Measurements from ENCODE around the gene ABCB10. TPM values are rescaled to one million over a fixed set of nuclear protein-coding genes. Genes with fewer than 3 reads are reported as not detected.
"Not testable (repeated sequence)": the region's sequence is repeated elsewhere in the genome, so short reads cannot be mapped to it uniquely, and the experiment has no call there.

ABCB10 gene
- total and polyA plus RNA-seq, 2 experiments from 2014 or later = 7.6 to 25.2 TPM

DNA sequence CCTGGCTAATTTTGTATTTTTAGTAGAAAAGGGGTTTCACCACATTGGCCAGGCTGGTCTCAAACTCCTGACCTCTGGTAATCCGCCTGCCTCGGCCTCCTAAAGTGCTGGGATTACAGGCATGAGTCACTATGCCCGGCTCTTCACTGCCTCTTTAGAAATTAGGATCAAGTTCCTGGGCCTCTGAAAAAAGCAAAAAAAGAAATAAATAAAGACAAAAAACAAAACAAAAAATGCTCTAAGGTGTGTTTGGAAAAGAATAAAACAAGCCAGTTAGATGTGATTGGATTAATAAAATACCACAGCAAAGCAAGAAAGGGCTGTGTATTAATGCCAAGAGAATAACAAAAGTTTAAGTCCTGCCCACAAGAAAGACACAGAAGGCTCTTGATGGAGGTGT lies 4.2 kb upstream of the ABCB10 start:
- no peaks in the 10 kb centered on the region for H3K27me3 ChIP-seq (replicated peaks; ENCODE audit: insufficient read depth)
- peaks cover 3% of the 10 kb centered on the region; the same call in 1 of the 2 replicates for H3K79me2 ChIP-seq (ENCODE audit: insufficient read depth)
- no peak overlapping the region for H3K4me3 ChIP-seq
- no peaks in the 10 kb centered on the region for H4K20me1 ChIP-seq (ENCODE audit: insufficient read depth)
- no peaks in the 10 kb centered on the region for H3K9me2 ChIP-seq (ENCODE audit: insufficient read depth)
- no peak overlapping the region for H3K9ac ChIP-seq
- in situ Hi-C loops (cut with MboI) = no loop called here
- H3K4me2 ChIP-seq (ENCODE audit: unreplicated experiment) = no peak overlapping the region
- H3F3A ChIP-seq (ENCODE audit: insufficient read depth) = no peaks in the 10 kb centered on the region
- DNase-seq = no peak
- no peaks in the 10 kb centered on the region for H3K9me3 ChIP-seq (ENCODE audit: low read depth)
- no peaks in the 10 kb centered on the region for H3K4me1 ChIP-seq (ENCODE audit: insufficient read depth)
- no peak overlapping the region for H3K27ac ChIP-seq
- no peak overlapping the region for H2AFZ ChIP-seq
- WGBS, 2 experiments (ENCODE audit: low coverage in 1 of 2, low lambda C conversion rate in 2 of 2, missing lambda C conversion rate in 2 of 2) = 78 to 85% methylated on average over 3 of the region's 3 CpGs
- H3K36me3 ChIP-seq (ENCODE audit: low read depth) = no peaks in the 10 kb centered on the region
- no peak for TF ChIP-seq EZH2phosphoT487 (IDR thresholded peaks at IDR 0.05; ENCODE audit: insufficient read depth, low read depth)
- TF ChIP-seq EZH2 (IDR thresholded peaks at IDR 0.05; ENCODE audit: insufficient read depth, poor library complexity, severe bottlenecking) = no peak

DNA sequence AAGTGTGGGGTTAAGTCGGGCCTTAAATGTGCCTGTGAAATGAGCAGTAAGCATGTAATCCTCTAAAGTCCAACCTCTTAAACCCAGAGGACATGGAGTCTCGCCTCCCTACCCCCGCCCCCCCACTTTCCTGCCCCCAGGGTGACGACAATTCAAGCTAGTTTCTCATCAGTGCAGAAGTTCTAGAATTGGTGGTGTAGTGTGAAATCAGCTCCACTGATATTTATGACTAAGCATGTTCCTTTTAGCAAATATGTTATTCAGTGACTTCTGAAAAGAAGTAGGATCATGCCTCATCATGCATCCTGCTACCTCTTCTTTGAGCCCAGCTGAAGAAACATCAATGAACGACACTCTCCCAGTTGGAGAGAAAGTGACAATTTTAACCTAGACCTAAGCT lies 2.6 kb upstream of the ABCB10 start:
- no peaks in the 10 kb centered on the region for H3K9me3 ChIP-seq (ENCODE audit: low read depth)
- in situ Hi-C loops (cut with MboI) = no loop called here
- no peaks in the 10 kb centered on the region for H3K36me3 ChIP-seq (ENCODE audit: low read depth)
- no peak overlapping the region for H3K4me2 ChIP-seq (ENCODE audit: unreplicated experiment)
- H3K27ac ChIP-seq = no peak overlapping the region
- WGBS, 2 experiments (ENCODE audit: low coverage in 1 of 2, low lambda C conversion rate in 2 of 2, missing lambda C conversion rate in 2 of 2) = 84% methylated on average over 5 of the region's 5 CpGs
- no peak overlapping the region for H3K4me3 ChIP-seq
- no peaks in the 10 kb centered on the region for H4K20me1 ChIP-seq (ENCODE audit: insufficient read depth)
- H2AFZ ChIP-seq = no peak overlapping the region
- DNase-seq = no peak
- no peaks in the 10 kb centered on the region for H3K9me2 ChIP-seq (ENCODE audit: insufficient read depth)
- H3F3A ChIP-seq (ENCODE audit: insufficient read depth) = no peaks in the 10 kb centered on the region
- no peaks in the 10 kb centered on the region for H3K27me3 ChIP-seq (replicated peaks; ENCODE audit: insufficient read depth)
- peaks cover 18% of the 10 kb centered on the region for H3K79me2 ChIP-seq (ENCODE audit: insufficient read depth)
- peaks cover 12% of the 10 kb centered on the region for H3K4me1 ChIP-seq (ENCODE audit: insufficient read depth)
- H3K9ac ChIP-seq = no peak overlapping the region
- TF ChIP-seq EZH2phosphoT487 (IDR thresholded peaks at IDR 0.05; ENCODE audit: insufficient read depth, low read depth) (no peak), EZH2 (IDR thresholded peaks at IDR 0.05; ENCODE audit: insufficient read depth, poor library complexity, severe bottlenecking) (no peak)

DNA sequence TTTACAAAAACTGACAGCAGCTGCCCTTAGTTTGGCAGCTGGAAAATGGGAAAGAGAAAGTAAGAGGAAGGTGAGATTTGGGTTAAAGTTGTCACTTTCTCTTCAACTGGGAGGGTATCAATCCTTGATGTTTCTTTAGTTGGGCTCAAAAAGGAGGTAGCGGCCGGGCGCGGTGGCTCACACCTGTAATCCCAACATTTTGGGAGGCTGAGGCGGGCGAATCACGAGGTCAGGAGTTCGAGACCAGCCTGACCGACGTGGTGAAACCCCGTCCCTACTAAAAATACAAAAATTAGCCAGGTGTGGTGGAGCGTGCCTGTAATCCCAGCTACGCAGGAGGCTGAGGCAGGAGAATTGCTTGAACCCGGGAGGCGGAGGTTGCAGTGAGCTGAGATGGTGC lies 1.6 kb upstream of the ABCB10 start:
- H3K4me2 ChIP-seq (ENCODE audit: unreplicated experiment); H3F3A ChIP-seq (ENCODE audit: insufficient read depth); H3K36me3 ChIP-seq (ENCODE audit: low read depth); H3K27me3 ChIP-seq (replicated peaks; ENCODE audit: insufficient read depth); H3K9me2 ChIP-seq (ENCODE audit: insufficient read depth); H4K20me1 ChIP-seq (ENCODE audit: insufficient read depth); H3K27ac ChIP-seq; H3K9me3 ChIP-seq (ENCODE audit: low read depth); H2AFZ ChIP-seq; H3K4me3 ChIP-seq; DNase-seq; H3K9ac ChIP-seq; in situ Hi-C loops (cut with MboI): not testable (repeated sequence)
- Histone ChIP-seq H3K79me2 (ENCODE audit: insufficient read depth) (peaks cover 28% of the 10 kb centered on the region), H3K4me1 (ENCODE audit: insufficient read depth) (peaks cover 16% of the 10 kb centered on the region)
- 95 to 96% methylated on average over 13 to 15 of the region's 15 CpGs for WGBS, 2 experiments (ENCODE audit: low coverage in 1 of 2, low lambda C conversion rate in 2 of 2, missing lambda C conversion rate in 2 of 2)

DNA sequence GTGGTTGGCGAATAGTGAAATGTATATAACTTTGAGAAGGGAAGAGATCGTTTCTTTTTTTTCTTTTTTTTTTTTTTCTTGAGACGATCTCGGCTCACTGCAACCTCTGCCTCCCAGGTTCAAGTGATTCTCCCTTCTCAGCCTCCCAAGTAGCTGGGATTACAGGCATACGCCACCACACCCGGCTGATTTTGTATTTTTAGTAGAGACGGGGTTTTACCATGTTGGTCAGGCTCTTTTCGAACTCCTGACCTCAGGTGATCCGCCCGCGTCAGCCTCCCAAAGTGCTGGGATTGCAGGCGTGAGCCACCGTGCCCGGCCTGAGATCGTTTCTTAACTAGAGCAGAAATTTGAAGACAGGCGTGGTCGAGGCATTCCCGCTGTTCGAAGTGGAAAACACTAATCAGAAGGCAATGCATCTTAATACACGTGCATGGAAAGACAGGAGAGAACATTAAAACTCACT lies 862 bp upstream of the ABCB10 start:
- Histone ChIP-seq H3K27ac (peak overlapping the region; percentile 54), H2AFZ (peak overlapping the region; percentile 97), H3K4me2 (ENCODE audit: unreplicated experiment) (peak overlapping the region; percentile 90), H3K4me3 (peak overlapping the region; percentile 98), H3K4me1 (ENCODE audit: insufficient read depth) (peaks cover 16% of the 10 kb centered on the region), H3K79me2 (ENCODE audit: insufficient read depth) (peaks cover 36% of the 10 kb centered on the region), H3K9ac (peak overlapping the region; percentile 76)
- 30 to 38% methylated on average over 18 to 20 of the region's 20 CpGs for WGBS, 2 experiments (ENCODE audit: low coverage in 1 of 2, low lambda C conversion rate in 2 of 2, missing lambda C conversion rate in 2 of 2)
- H3K9me2 ChIP-seq (ENCODE audit: insufficient read depth); H3K36me3 ChIP-seq (ENCODE audit: low read depth); in situ Hi-C loops (cut with MboI); H3K27me3 ChIP-seq (replicated peaks; ENCODE audit: insufficient read depth); H3F3A ChIP-seq (ENCODE audit: insufficient read depth); H3K9me3 ChIP-seq (ENCODE audit: low read depth); H4K20me1 ChIP-seq (ENCODE audit: insufficient read depth): not testable (repeated sequence)
- peak; percentile 37 for DNase-seq

DNA sequence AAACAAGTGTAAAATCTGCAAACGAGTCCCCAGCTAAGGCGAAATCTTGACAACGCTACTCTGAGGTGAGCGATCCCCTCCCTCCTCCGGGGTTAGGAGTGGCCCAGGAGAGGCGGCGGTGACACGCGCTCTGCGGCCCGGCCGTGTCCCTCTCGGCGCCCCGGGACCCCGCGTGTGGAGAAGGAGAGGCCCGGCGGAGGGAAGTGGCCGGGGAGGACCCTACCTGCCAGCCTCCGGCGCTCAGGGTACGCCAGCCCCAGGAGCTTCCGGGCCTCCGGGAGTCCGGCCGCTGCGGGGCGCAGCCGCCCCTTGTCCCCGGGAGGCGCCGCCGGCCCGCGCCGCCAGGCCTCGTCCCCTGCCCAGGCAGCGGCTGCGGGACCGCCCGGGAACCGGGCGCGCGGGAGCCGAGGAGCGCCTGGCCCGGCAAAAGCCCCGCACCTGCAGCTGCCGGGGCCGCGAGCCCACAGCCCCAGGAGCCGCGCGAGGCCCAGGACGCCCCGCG lies 543 bp downstream of the ABCB10 start:
- H3K79me2 ChIP-seq (ENCODE audit: insufficient read depth) = peaks cover 50% of the 10 kb centered on the region
- H3K9ac ChIP-seq = peak overlapping the region; percentile 76
- H3F3A ChIP-seq (ENCODE audit: insufficient read depth) = no peaks in the 10 kb centered on the region
- TF ChIP-seq EZH2phosphoT487 (IDR thresholded peaks at IDR 0.05; ENCODE audit: insufficient read depth, low read depth) = no peak
- TF ChIP-seq EZH2 (IDR thresholded peaks at IDR 0.05; ENCODE audit: insufficient read depth, poor library complexity, severe bottlenecking) = no peak
- H3K27ac ChIP-seq = peak overlapping the region; percentile 32
- no peaks in the 10 kb centered on the region for H3K36me3 ChIP-seq (ENCODE audit: low read depth)
- H3K4me2 ChIP-seq (ENCODE audit: unreplicated experiment) = peak overlapping the region; percentile 90
- peak overlapping the region; percentile 69 for H2AFZ ChIP-seq
- no peaks in the 10 kb centered on the region for H3K27me3 ChIP-seq (replicated peaks; ENCODE audit: insufficient read depth)
- no peaks in the 10 kb centered on the region for H4K20me1 ChIP-seq (ENCODE audit: insufficient read depth)
- H3K9me3 ChIP-seq (ENCODE audit: low read depth) = no peaks in the 10 kb centered on the region
- H3K9me2 ChIP-seq (ENCODE audit: insufficient read depth) = no peaks in the 10 kb centered on the region
- in situ Hi-C loops (cut with MboI) = no loop called here
- whole genome bisulfite sequencing, 2 experiments (ENCODE audit: low coverage in 1 of 2, low lambda C conversion rate in 2 of 2, missing lambda C conversion rate in 2 of 2) = 1 to 3% methylated on average over 28 to 30 of the region's 59 CpGs
- H3K4me1 ChIP-seq (ENCODE audit: insufficient read depth) = peaks cover 16% of the 10 kb centered on the region
- peak overlapping the region; percentile 98 for H3K4me3 ChIP-seq
- DNase-seq = peak; percentile 51
